ENCODE results near the gene TNFAIP8L1.

DNA sequence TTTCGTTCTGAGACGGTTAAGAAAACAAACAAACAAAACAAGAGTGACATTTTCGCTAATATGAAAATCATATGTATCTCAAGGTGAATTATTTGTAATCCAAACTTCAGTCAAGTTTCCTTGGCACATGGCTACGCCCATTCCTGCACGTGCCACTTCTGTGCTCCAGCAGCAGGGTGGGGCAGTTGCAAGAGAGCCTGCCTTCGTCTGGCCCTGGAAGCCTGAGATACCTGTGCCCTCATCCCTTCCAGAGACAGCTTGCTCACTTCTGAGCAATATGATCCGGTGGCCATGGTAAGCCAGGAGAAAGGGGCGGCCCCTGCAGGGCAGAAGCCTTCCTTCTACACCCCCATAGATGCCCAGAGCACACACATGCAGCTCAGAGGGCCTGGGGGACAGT is 62.2 kb downstream of the TNFAIP8L1 start:
- TF ChIP-seq CTCF (IDR thresholded peaks at IDR 0.05): no peak
- TF ChIP-seq POLR2A (IDR thresholded peaks at IDR 0.05): no peak
- TF ChIP-seq EP300 (IDR thresholded peaks at IDR 0.05): no peak

Measured in tibial nerve (tissue), 4 donors.